Neural progenitor cell (in vitro differentiated cells): ENCODE measurements around the gene DGUOK.

Experiments used
- EZH2 ChIP-seq: fragments of 200-600 bp; sonication (generic); IDR thresholded peaks from 2 replicates; pipeline ENCODE4 v1.6.1; 2017; ENCODE audit warnings: antibody characterized with exemption, mild to moderate bottlenecking, moderate library complexity
- EZH2phosphoT487 ChIP-seq: fragments of 200-600 bp; sonication (generic); IDR thresholded peaks from 2 replicates; pipeline ENCODE4 v1.6.1; 2017; ENCODE audit warnings: antibody characterized with exemption
- TF ChIP-seq, protein P1 (sequence below): fragments of 200-600 bp; sonication (generic); IDR thresholded peaks from 2 replicates; pipeline ENCODE4 v1.5.1; 2017; ENCODE audit warnings: antibody characterized with exemption, mild to moderate bottlenecking

GRCh38 chr2:73893764-73894474, 32.8 kb upstream of the DGUOK start:
- TF ChIP-seq, protein P1, sequence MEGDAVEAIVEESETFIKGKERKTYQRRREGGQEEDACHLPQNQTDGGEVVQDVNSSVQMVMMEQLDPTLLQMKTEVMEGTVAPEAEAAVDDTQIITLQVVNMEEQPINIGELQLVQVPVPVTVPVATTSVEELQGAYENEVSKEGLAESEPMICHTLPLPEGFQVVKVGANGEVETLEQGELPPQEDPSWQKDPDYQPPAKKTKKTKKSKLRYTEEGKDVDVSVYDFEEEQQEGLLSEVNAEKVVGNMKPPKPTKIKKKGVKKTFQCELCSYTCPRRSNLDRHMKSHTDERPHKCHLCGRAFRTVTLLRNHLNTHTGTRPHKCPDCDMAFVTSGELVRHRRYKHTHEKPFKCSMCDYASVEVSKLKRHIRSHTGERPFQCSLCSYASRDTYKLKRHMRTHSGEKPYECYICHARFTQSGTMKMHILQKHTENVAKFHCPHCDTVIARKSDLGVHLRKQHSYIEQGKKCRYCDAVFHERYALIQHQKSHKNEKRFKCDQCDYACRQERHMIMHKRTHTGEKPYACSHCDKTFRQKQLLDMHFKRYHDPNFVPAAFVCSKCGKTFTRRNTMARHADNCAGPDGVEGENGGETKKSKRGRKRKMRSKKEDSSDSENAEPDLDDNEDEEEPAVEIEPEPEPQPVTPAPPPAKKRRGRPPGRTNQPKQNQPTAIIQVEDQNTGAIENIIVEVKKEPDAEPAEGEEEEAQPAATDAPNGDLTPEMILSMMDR, result no peak
- no peak for TF ChIP-seq EZH2
- no peak for TF ChIP-seq EZH2phosphoT487
